Psoas muscle (tissue), 8 donors: ENCODE data around the gene TBC1D22A. TPM values are rescaled to one million over a fixed set of nuclear protein-coding genes. Genes with fewer than 3 reads are reported as not detected.

Experiments
- ATAC-seq, 4 donors: fragments of 200-7000 bp; cut with Tn5 transposase; one replicate each; pipeline ENCODE4 v1.9.1; 2020; ENCODE audit warnings: moderate library complexity in 3 of 4, mild to moderate bottlenecking in 2 of 4
- DNase-seq, 2 donors: peaks; one replicate each; pipeline ENCODE4 v3.0.0-alpha.2; 2020
- H3K27ac ChIP-seq: fragments of 200-600 bp; one replicate; pipeline ENCODE4 v1.8.0; 2022
- H3K27me3 ChIP-seq, 3 donors: fragments of 200-600 bp in 1 of 3; one replicate each; pipeline versions ENCODE4 v1.6.1 to v1.8.0; 2013 to 2022; ENCODE audit warnings: low read length in 2 of 3, mild to moderate bottlenecking in 2 of 3, moderate library complexity in 1 of 3; ENCODE audit not compliant: insufficient read depth in 3 of 3
- H3K36me3 ChIP-seq, 2 donors: fragments of 200-600 bp in 1 of 2; one replicate each; pipeline versions ENCODE4 v1.6.1 to v1.8.0; 2013 to 2022; ENCODE audit warnings: low read depth in 1 of 2, mild to moderate bottlenecking in 1 of 2, moderate library complexity in 1 of 2; ENCODE audit not compliant: insufficient read depth in 1 of 2
- H3K4me1 ChIP-seq: fragments of 200-600 bp; one replicate; pipeline ENCODE4 v1.8.0; 2022
- H3K4me3 ChIP-seq: fragments of 200-600 bp; one replicate; pipeline ENCODE4 v1.8.0; 2022; ENCODE audit warnings: mild to moderate bottlenecking
- H3K9me3 ChIP-seq: fragments of 200-600 bp; one replicate; pipeline ENCODE4 v1.8.0; 2022
- WGBS, 3 donors: extraction: QIAGEN DNeasy Blood & Tissue Kit; methylation state at CpG; one replicate each; pipeline versions ENCODE4 v1.1.6 to v1.1.7; 2013; 5-methylcytosine and 5-hydroxymethylcytosine counted together
- intact Hi-C, 2 donors: fragments of 100-400 bp; cut with DNase I; formaldehyde crosslinking; loops; one replicate each; pipeline versions ENCODE4 v1.11.0 to v1.14.2; 2022
- polyA plus RNA-seq, 3 donors: library from polyadenylated mRNA; stranded (reverse); fragments of 200-250 nt; gene quantifications; one replicate each; pipeline ENCODE4 v1.2.3, GENCODE V29; 2013
- total RNA-seq, 4 donors: library from RNA; stranded (reverse); fragmentation: NEBNext Ultra II Directional in 2 of 4; extraction: Animal tissue kit (Norgen Biotek cat#: 25700) in 2 of 4; gene quantifications; one replicate each; pipeline versions ENCODE4 v1.2.1 to v1.2.4, GENCODE V29; 2021 to 2023
- TF ChIP-seq, protein P1 (sequence below): fragments of 200-600 bp; IDR thresholded peaks from one replicate; pipeline ENCODE4 v1.8.0; 2022; ENCODE audit warnings: antibody characterized with exemption
- donor health status: healthy with polysubstance abuse.
- donor health status: DM: no; HTN: no; CAD: no; lungs with moderate emphysema.
- donor health status: Bipolar disorder and iron deficiency.
- donor health status: healthy.
- donor health status: DM: yes; HTN: yes; CAD: no.
- donor health status: DM: no; HTN: no; CAD: no.
- donor health status: DM: no; HTN: no; CAD: no.
- donor health status: DM: yes; HTN: yes; CAD: no.

TBC1D22A gene
- total and polyA plus RNA-seq, 7 donors = 11.7 to 25.0 (median 18.9) TPM

DNA sequence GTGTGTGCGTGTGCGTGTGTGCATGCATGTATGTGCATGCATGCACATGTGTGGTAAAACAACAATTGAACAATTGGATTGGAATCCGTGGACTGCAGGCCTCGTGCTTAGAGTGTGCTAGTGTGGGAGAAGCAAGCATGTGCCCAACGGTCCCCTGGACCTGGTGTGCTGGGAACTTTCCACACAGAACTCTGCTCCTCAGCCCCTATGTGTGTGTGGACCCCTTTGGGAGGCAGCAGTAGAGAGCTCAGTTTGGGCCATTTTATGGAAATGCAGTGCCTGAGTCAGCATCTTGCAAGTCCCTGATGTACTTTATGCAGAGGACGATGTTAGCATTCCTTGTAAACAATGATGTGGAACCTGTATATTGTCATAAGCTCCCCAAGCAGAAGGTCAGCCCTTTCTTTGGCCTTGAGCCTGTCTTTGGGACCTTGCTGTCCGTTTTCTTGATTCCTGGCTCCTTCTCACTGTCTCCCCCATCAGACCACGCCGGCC, 167.3 kb downstream of the TBC1D22A start:
- intact Hi-C loops = loop anchor here in 1 of 2 donors (5.0 to 10.0 kb wide), 3 partner anchors 53 to 545 kb away; no protein-coding TSS in a partner anchor
- Histone ChIP-seq H3K9me3 (no peaks in the 10 kb centered on the region), H3K4me1 (peaks cover 5% of the 10 kb centered on the region), H3K27ac (no peak overlapping the region), H3K36me3 (no peaks in the 10 kb centered on the region), H3K27me3 (no peaks in the 10 kb centered on the region), H3K4me3 (no peak overlapping the region)
- TF ChIP-seq, protein P1, sequence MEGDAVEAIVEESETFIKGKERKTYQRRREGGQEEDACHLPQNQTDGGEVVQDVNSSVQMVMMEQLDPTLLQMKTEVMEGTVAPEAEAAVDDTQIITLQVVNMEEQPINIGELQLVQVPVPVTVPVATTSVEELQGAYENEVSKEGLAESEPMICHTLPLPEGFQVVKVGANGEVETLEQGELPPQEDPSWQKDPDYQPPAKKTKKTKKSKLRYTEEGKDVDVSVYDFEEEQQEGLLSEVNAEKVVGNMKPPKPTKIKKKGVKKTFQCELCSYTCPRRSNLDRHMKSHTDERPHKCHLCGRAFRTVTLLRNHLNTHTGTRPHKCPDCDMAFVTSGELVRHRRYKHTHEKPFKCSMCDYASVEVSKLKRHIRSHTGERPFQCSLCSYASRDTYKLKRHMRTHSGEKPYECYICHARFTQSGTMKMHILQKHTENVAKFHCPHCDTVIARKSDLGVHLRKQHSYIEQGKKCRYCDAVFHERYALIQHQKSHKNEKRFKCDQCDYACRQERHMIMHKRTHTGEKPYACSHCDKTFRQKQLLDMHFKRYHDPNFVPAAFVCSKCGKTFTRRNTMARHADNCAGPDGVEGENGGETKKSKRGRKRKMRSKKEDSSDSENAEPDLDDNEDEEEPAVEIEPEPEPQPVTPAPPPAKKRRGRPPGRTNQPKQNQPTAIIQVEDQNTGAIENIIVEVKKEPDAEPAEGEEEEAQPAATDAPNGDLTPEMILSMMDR = no peak
- DNase-seq (no peak), ATAC-seq (no peak)
- 84 to 92% (median 90%) methylated on average over 9 of the region's 9 CpGs for WGBS, 3 donors

DNA sequence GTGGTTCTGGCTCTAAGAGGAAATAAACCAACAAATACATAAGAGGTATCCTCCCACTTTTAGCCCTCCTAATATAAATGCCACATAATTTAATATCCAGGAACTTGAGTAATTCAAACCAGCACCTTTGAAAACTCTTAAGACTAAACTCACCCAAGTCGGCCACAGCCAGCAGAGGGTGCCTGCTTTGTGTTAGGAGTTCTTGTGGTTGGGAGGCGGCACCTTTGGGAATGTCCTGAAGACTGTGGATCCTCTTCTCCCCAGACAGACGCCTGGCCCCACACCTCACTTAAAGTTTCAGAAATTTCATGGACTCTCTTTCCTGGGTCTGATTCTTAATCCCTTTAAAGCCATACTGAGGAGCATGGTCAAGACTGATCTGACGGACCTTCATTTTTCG, 169.0 kb downstream of the TBC1D22A start:
- H3K27ac ChIP-seq = no peak overlapping the region
- no peak for DNase-seq
- TF ChIP-seq, protein P1 = no peak
- H3K27me3 ChIP-seq = no peaks in the 10 kb centered on the region
- WGBS, 3 donors = 92 to 97% (median 94%) methylated on average over 5 of the region's 5 CpGs
- H3K36me3 ChIP-seq = no peaks in the 10 kb centered on the region
- peaks cover 20% of the 10 kb centered on the region for H3K4me1 ChIP-seq
- H3K9me3 ChIP-seq = no peaks in the 10 kb centered on the region
- intact Hi-C loops = loop anchor here in 1 of 2 donors (5.0 kb wide), 1 partner anchor 51 kb away; no protein-coding TSS in a partner anchor
- H3K4me3 ChIP-seq = no peak overlapping the region
- ATAC-seq = no peak

DNA sequence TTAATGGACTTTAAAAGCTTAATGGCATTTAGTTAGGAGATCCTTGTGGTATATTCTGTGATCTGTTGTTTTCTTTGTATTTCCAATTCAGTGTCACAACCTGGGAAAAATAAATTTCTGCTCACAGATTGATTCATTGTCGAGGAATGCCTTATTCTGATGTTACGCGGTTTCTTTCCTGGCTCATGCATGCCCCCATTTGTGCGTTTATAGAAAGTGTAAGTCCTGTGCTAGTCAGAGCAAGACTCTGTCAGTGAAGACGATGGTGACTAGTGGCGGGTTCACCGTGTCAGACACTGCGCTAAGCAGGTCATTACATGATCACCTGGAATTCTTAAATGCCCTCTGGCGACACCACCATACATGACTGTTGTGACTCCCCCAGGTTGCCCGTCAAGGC, 169.4 kb downstream of the TBC1D22A start:
- Histone ChIP-seq H3K4me3 (no peak overlapping the region), H3K27me3 (no peaks in the 10 kb centered on the region), H3K9me3 (no peaks in the 10 kb centered on the region), H3K27ac (no peak overlapping the region), H3K36me3 (no peaks in the 10 kb centered on the region), H3K4me1 (peaks cover 23% of the 10 kb centered on the region)
- DNase-seq = no peak
- TF ChIP-seq, protein P1 = no peak
- ATAC-seq = no peak
- intact Hi-C loops = loop anchor here in 1 of 2 donors (5.0 kb wide), 1 partner anchor 50 kb away; no protein-coding TSS in a partner anchor
- 95 to 98% (median 98%) methylated on average over 10 of the region's 10 CpGs for WGBS, 3 donors

DNA sequence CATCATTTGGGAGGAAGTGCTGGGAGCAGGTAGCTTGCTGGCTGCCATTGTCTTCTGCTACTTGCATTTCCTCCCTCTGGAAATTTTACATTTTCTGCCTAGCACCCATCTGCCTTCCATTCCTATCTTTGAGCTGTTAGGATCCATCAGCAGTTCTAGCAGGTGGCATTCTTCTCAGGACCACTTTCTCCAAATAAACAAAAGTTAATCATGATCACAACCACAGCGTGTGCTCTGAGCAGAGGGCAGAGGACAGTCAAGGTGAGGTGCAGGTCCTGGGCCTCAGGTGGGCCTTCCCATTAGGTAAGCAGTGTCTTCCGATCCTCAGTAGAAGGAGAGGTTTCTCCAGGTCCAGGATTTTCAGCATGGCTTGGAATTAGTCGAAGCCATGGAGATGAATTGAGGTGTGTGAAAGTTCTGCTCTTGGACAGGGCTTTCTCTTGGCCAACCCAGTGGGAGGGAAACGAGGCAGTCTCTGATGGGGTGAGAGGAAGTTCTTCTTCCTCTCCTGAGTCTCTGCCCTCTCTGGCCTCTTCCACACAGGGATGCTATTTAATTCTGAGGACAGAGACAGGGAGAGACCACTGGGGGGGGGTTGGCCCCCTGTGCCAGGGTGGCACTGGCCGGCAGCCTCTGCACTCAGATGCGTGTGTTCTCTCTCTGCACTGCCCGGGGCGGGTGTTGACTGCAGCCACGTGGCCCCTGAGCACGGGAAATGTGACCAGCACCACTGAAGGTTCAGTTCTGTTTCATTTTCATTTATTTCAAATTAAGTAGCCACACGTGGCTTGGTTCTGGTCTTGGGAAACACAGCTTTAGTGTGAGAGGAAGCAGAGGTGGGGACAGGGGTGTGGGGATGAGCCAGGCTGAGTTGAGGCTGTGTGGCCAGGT, 170.8 kb downstream of the TBC1D22A start:
- no peaks in the 10 kb centered on the region for H3K36me3 ChIP-seq
- no peak for DNase-seq
- H3K27ac ChIP-seq = no peak overlapping the region
- H3K9me3 ChIP-seq = no peaks in the 10 kb centered on the region
- peaks cover 23% of the 10 kb centered on the region for H3K4me1 ChIP-seq
- intact Hi-C loops = loop anchor here in 1 of 2 donors (5.0 kb wide), 1 partner anchor 49 kb away; no protein-coding TSS in a partner anchor
- TF ChIP-seq, protein P1 = no peak
- no peak overlapping the region for H3K4me3 ChIP-seq
- 93 to 94% (median 93%) methylated on average over 11 of the region's 11 CpGs for WGBS, 3 donors
- ATAC-seq = no peak
- no peaks in the 10 kb centered on the region for H3K27me3 ChIP-seq
